NCI-H524 (cell line): ENCODE results near the gene PTPA.

Experiments
- DNase-seq, 2 experiments: peaks; one replicate each; lab custom pipeline; 2025; lab: John Stamatoyannopoulos, UW

Gene PTPA

GRCh38 chr9:129138144-129138462 is 26.9 kb downstream of the PTPA start:
- DNase-seq: no peak

- DNase-seq: no peak
Observed at GRCh38 chr9:129138476-129139232, 27.4 kb downstream of the PTPA start.

- DNase-seq: peak; percentile 76 to 87
Observed at GRCh38 chr9:129139233-129139992, 28.2 kb downstream of the PTPA start.

- DNase-seq: peak; percentile 97
Observed at GRCh38 chr9:129139993-129140396, 28.8 kb downstream of the PTPA start.

GRCh38 chr9:129140397-129141065 is 29.3 kb downstream of the PTPA start:
- peak; percentile 58 to 80 for DNase-seq

- DNase-seq: peak in 1 of 2 experiments; percentile 66
Observed at GRCh38 chr9:129141066-129142041, 30.1 kb downstream of the PTPA start.

- DNase-seq: no peak
Observed at GRCh38 chr9:129142138-129142935, 31.1 kb downstream of the PTPA start.

GRCh38 chr9:129143031-129143927 is 32.1 kb downstream of the PTPA start:
- DNase-seq: peak; percentile 24 to 63

- no peak for DNase-seq
Observed at GRCh38 chr9:129145316-129145715, 34.1 kb downstream of the PTPA start.

- DNase-seq: no peak
Observed at GRCh38 chr9:129145841-129146292, 34.7 kb downstream of the PTPA start.

- no peak for DNase-seq
Observed at GRCh38 chr9:129146441-129146941, 35.3 kb downstream of the PTPA start.

- no peak for DNase-seq
Observed at GRCh38 chr9:129148463-129149204, 37.4 kb downstream of the PTPA start.

GRCh38 chr9:129149442-129149841 is 38.2 kb downstream of the PTPA start:
- no peak for DNase-seq

- no peak for DNase-seq
Observed at GRCh38 chr9:129150122-129150521, 38.9 kb downstream of the PTPA start.

GRCh38 chr9:129150672-129151211 is 39.5 kb downstream of the PTPA start:
- DNase-seq: no peak

GRCh38 chr9:129151469-129151868 is 40.3 kb downstream of the PTPA start:
- no peak for DNase-seq

- no peak for DNase-seq
Observed at GRCh38 chr9:129154866-129155477, 43.8 kb downstream of the PTPA start.

GRCh38 chr9:129156163-129156562 is 44.9 kb downstream of the PTPA start:
- no peak for DNase-seq
